A549 (cell line): ENCODE results near the gene IRF4.

Source experiments
- CEBPB ChIP-seq, 2 experiments: fragments of >200 bp in 1 of 2; sonication (Bioruptor Twin) in 1 of 2; formaldehyde crosslinking in 1 of 2; IDR thresholded peaks; 2 replicates each; pipeline ENCODE4 v1.6.1; 2012 to 2016
- EP300 ChIP-seq, 2 experiments: fragments of >200 bp; sonication (Bioruptor Twin); formaldehyde crosslinking; IDR thresholded peaks; 2 replicates in 1 of 2; 3 replicates in 1 of 2; pipeline ENCODE4 v1.6.1; 2016 to 2017
- ESRRA ChIP-seq: fragments of 150-350 bp; IDR thresholded peaks from 2 replicates; pipeline ENCODE4 v1.6.1; 2014; ENCODE audit warnings: mild to moderate bottlenecking, low read length, borderline replicate concordance
- NFE2L2 ChIP-seq: fragments of 150-350 bp; conservative IDR thresholded peaks from 2 replicates; pipeline ENCODE4 v1.6.1; 2014; ENCODE audit warnings: low read length
- POLR2A ChIP-seq: IDR thresholded peaks from 2 replicates; pipeline ENCODE4 v1.6.1; 2012; ENCODE audit warnings: mild to moderate bottlenecking, low read length
- RCOR1 ChIP-seq: fragments of 150-350 bp; IDR thresholded peaks from 2 replicates; pipeline ENCODE4 v1.6.1; 2014; ENCODE audit warnings: antibody characterized with exemption, low read length, low read depth
- SMC3 ChIP-seq: fragments of >200 bp; sonication (Bioruptor Twin); formaldehyde crosslinking; IDR thresholded peaks from 3 replicates; pipeline ENCODE4 v1.6.1; 2018; ENCODE audit warnings: inconsistent platforms
- TF ChIP-seq, protein P1 (sequence below): fragments of 200-600 bp; sonication (generic); IDR thresholded peaks from 2 replicates; pipeline ENCODE4 v1.6.1; 2016; ENCODE audit warnings: antibody characterized with exemption, mild to moderate bottlenecking, moderate library complexity
- TF ChIP-seq, protein P2 (sequence below): fragments of >200 bp; sonication (Bioruptor Twin); formaldehyde crosslinking; IDR thresholded peaks from 3 replicates; pipeline ENCODE4 v1.5.1; 2016
- TF ChIP-seq, protein P3 (sequence below): fragments of 450-650 bp; IDR thresholded peaks from 2 replicates; pipeline ENCODE4 v1.6.1; 2014; ENCODE audit warnings: antibody characterized with exemption

DNA sequence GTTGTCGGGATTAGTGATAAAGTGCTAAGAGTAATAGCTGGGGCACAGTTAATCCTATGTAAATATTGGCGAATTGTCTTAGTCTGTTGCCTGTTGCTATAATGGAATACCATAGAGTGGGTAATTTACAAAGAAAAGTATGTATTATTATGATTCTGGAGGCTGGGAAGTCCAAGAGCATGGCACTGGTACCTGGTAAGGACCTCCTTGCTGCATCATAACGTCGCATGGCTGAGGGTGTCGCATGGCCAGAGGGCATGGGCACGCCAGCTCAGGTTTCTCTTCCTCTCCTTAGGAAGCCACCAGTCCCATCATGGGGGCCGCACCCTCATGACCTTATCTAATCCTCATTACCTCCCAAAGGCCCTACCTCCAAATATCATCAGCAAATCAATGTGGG lies 29.7 kb downstream of the IRF4 start:
- TF ChIP-seq, protein P1, sequence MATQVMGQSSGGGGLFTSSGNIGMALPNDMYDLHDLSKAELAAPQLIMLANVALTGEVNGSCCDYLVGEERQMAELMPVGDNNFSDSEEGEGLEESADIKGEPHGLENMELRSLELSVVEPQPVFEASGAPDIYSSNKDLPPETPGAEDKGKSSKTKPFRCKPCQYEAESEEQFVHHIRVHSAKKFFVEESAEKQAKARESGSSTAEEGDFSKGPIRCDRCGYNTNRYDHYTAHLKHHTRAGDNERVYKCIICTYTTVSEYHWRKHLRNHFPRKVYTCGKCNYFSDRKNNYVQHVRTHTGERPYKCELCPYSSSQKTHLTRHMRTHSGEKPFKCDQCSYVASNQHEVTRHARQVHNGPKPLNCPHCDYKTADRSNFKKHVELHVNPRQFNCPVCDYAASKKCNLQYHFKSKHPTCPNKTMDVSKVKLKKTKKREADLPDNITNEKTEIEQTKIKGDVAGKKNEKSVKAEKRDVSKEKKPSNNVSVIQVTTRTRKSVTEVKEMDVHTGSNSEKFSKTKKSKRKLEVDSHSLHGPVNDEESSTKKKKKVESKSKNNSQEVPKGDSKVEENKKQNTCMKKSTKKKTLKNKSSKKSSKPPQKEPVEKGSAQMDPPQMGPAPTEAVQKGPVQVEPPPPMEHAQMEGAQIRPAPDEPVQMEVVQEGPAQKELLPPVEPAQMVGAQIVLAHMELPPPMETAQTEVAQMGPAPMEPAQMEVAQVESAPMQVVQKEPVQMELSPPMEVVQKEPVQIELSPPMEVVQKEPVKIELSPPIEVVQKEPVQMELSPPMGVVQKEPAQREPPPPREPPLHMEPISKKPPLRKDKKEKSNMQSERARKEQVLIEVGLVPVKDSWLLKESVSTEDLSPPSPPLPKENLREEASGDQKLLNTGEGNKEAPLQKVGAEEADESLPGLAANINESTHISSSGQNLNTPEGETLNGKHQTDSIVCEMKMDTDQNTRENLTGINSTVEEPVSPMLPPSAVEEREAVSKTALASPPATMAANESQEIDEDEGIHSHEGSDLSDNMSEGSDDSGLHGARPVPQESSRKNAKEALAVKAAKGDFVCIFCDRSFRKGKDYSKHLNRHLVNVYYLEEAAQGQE, result no peak
- TF ChIP-seq CEBPB (IDR thresholded peaks at IDR 0.05) (no peak), EP300 (IDR thresholded peaks at IDR 0.05) (no peak), SMC3 (no peak), POLR2A (no peak), NFE2L2 (no peak), RCOR1 (no peak), ESRRA (no peak)
- TF ChIP-seq, protein P2, sequence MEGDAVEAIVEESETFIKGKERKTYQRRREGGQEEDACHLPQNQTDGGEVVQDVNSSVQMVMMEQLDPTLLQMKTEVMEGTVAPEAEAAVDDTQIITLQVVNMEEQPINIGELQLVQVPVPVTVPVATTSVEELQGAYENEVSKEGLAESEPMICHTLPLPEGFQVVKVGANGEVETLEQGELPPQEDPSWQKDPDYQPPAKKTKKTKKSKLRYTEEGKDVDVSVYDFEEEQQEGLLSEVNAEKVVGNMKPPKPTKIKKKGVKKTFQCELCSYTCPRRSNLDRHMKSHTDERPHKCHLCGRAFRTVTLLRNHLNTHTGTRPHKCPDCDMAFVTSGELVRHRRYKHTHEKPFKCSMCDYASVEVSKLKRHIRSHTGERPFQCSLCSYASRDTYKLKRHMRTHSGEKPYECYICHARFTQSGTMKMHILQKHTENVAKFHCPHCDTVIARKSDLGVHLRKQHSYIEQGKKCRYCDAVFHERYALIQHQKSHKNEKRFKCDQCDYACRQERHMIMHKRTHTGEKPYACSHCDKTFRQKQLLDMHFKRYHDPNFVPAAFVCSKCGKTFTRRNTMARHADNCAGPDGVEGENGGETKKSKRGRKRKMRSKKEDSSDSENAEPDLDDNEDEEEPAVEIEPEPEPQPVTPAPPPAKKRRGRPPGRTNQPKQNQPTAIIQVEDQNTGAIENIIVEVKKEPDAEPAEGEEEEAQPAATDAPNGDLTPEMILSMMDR, result no peak
- TF ChIP-seq, protein P3, sequence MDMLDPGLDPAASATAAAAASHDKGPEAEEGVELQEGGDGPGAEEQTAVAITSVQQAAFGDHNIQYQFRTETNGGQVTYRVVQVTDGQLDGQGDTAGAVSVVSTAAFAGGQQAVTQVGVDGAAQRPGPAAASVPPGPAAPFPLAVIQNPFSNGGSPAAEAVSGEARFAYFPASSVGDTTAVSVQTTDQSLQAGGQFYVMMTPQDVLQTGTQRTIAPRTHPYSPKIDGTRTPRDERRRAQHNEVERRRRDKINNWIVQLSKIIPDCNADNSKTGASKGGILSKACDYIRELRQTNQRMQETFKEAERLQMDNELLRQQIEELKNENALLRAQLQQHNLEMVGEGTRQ, result no peak
